HUES48 (cell line): ENCODE measurements around the gene PSMA7.

ENCODE experiments used
- H3K27ac ChIP-seq: one replicate; pipeline ENCODE4 v1.7.0; 2013; ENCODE audit warnings: low read depth, low read length, inconsistent platforms
- H3K27me3 ChIP-seq: 2 replicates; pipeline ENCODE4 v1.6.1; 2013; ENCODE audit warnings: mild to moderate bottlenecking, low read length; ENCODE audit not compliant: control insufficient read depth, insufficient read depth
- H3K36me3 ChIP-seq: 2 replicates; pipeline ENCODE4 v1.6.1; 2013; ENCODE audit warnings: low read length; ENCODE audit not compliant: control insufficient read depth, insufficient read depth
- H3K4me1 ChIP-seq: 2 replicates; pipeline ENCODE4 v1.6.1; 2013; ENCODE audit warnings: mild to moderate bottlenecking, low read length; ENCODE audit not compliant: control insufficient read depth, insufficient read depth
- H3K4me3 ChIP-seq: 2 replicates; pipeline ENCODE4 v1.5.1; 2013; ENCODE audit warnings: mild to moderate bottlenecking, low read depth, low read length
- H3K9ac ChIP-seq: 2 replicates; pipeline ENCODE4 v1.6.1; 2013; ENCODE audit warnings: mild to moderate bottlenecking, low read depth, low read length, moderate library complexity
- H3K9me3 ChIP-seq: 2 replicates; pipeline ENCODE4 v1.6.1; 2013; ENCODE audit warnings: low read length; ENCODE audit not compliant: control insufficient read depth, insufficient read depth

Gene PSMA7

DNA sequence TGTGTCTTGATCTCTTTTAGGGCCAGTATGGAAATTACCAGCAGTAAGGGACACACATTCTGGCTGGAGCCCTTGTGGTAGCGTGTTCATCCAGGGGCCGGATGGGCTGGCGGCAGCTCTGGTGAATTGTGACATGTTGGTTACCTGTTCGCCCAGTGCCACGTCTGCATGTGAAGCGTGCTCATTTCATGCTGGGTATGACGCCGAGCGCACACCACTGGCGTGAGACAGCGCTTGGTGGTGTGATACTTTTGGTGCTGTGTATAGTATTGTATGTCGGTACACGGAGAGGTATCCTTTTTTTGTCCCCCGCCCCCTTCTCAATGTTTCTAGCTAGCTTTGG is 35.9 kb upstream of the PSMA7 start:
- H3K27me3 ChIP-seq: no peaks in the 10 kb centered on the region
- H3K9me3 ChIP-seq: no peaks in the 10 kb centered on the region
- H3K27ac ChIP-seq: no peak overlapping the region
- peaks cover 52% of the 10 kb centered on the region for H3K36me3 ChIP-seq
- peaks cover 6% of the 10 kb centered on the region for H3K4me1 ChIP-seq
- H3K9ac ChIP-seq: no peak overlapping the region
- no peak overlapping the region for H3K4me3 ChIP-seq

DNA sequence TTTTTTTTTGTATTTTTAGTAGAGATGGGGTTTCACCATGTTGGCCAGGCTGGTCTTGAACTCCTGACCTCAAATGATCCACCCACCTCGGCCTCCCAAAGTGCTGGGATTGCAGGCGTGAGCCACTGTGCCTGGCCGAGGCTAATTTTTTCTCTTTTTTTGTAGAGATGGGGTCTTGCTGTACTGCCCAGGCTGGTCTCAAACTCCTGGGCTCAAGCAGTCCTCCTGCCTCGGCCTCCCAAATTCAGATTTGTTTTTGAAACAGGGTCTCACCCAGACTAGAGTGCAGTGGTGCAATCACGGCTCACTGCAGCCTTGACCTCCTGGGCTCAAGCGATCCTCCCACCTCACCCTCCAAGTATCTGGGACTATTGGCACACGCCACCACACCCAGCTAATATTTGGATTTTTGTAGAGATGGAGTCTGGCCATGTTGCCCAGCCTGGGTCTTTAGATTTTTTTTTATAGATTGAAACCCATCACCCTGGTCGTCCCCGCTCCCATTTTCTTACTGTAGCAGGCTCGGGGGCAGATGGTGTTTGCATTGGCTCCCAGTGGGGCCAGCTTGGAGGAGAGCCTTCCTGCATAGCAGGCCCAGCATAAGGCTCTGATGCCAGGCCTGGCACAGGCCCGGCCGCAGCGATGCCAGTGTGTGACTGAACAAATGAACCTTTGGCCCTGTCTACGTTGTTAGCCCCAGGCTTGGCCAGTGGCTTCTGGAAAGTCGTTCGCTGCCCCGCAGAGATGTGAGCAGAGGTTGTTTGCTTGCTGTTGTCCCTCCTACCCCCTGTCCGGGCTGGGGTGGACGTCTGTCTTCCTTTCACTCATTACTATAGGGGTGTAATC is 35.3 kb upstream of the PSMA7 start:
- Histone ChIP-seq H3K9ac (no peak overlapping the region), H3K27ac (no peak overlapping the region), H3K36me3 (peaks cover 54% of the 10 kb centered on the region), H3K9me3 (no peaks in the 10 kb centered on the region), H3K27me3 (no peaks in the 10 kb centered on the region), H3K4me1 (peaks cover 6% of the 10 kb centered on the region), H3K4me3 (no peak overlapping the region)

DNA sequence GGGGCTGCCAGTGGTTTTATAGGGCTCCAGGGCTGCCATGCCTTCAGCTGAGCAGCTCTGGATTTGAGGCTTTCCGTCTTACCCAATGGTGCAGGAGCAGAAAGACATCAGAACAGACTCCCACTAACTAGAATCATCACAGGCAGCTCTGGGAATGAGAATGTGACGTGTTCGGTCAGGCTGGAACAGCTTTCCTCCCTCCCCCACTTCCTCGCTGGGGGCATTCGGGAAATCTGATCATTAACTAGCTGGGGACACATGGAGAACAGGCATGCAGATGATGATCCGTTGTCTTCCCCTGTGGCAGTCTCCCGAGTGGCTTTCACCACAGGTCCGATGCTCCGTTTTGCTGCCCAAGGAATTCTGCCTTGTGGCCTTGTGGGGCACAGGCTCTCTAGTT is 34.1 kb upstream of the PSMA7 start:
- Histone ChIP-seq H3K4me3 (no peak overlapping the region), H3K27me3 (no peaks in the 10 kb centered on the region), H3K9me3 (no peaks in the 10 kb centered on the region), H3K27ac (no peak overlapping the region), H3K9ac (no peak overlapping the region), H3K36me3 (peaks cover 64% of the 10 kb centered on the region), H3K4me1 (peaks cover 6% of the 10 kb centered on the region)

DNA sequence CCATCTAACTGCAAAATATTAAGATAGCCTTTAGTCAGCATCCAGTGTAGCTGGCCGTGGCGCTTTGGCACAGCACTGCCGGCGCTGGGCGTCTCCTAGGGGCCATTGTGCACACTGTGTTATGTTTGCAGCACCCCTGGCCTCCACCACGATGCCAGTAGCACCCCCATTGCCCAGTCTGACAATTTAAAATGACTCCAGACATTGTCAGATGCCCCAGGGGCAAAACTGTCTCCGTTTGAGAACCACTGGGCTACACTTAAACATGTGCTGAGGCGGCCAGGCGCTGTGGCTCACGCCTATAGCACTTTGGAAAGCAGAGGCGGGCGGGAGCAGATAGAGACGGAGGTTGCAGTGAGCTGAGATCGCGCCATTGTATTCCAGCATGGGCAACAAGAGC is 33.7 kb upstream of the PSMA7 start:
- no peak overlapping the region for H3K27ac ChIP-seq
- H3K9ac ChIP-seq: no peak overlapping the region
- H3K4me1 ChIP-seq: peaks cover 3% of the 10 kb centered on the region
- no peak overlapping the region for H3K4me3 ChIP-seq
- peaks cover 67% of the 10 kb centered on the region for H3K36me3 ChIP-seq
- no peaks in the 10 kb centered on the region for H3K9me3 ChIP-seq
- no peaks in the 10 kb centered on the region for H3K27me3 ChIP-seq

DNA sequence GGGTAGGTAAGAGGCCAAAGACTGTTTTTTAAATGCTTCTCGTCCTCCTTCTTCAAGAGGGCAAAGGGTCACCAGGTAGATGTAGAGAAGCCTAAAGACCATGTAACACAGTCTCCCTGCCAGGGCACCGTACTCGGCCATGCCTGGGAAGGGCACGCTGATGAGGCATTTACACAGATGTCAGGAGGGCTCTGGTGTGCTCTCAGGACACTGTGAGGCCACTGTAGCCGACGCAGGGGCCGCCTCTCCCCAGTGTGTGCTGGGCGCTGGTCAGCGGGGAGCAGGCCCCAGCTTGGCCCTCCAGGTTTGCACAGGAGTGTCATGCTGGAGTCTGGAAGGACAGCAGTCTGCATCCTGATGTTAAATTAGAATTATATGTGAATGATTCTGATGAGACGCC is 32.5 kb upstream of the PSMA7 start:
- H3K27ac ChIP-seq: no peak overlapping the region
- H3K27me3 ChIP-seq: no peaks in the 10 kb centered on the region
- H3K4me1 ChIP-seq: no peaks in the 10 kb centered on the region
- H3K4me3 ChIP-seq: no peak overlapping the region
- H3K36me3 ChIP-seq: peaks cover 64% of the 10 kb centered on the region
- no peaks in the 10 kb centered on the region for H3K9me3 ChIP-seq
- no peak overlapping the region for H3K9ac ChIP-seq

DNA sequence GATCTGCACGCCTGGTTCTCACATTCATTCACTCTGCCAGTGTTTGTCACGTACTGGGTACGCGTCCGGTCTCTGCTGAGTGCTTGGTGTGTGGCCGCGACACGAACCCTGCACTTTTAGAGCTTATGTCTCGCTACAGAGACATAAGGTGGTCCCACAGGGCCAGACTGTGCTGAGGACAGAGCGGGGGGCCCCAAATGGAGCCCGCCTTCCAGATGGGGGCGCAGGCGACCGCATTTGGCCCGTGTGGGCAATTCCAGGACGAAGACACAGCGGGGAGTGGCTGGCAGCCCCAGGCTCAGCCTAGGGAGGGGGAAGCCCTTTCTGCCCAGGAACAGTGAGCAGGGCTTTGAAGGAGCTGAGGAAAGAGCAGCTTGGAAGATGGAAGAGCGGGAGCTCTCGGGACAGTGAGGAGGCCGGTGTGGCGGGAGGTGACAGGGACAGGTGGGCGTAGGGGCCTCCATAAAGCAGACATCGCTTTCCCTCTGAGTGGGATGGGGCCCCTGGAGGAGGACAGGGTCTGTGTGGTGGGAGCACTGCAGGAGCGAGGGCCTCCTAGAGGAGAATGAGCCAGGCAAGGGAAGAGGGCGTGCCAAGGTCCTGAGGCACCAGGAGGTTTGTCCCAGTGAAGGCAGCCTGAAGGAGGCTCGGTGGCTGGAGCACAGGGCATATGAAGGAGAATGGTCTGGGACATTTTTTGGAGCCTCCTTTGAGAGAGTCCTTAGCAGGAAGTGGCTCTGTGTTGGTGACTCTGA is 31.9 kb upstream of the PSMA7 start:
- peaks cover 61% of the 10 kb centered on the region for H3K36me3 ChIP-seq
- no peaks in the 10 kb centered on the region for H3K27me3 ChIP-seq
- H3K9me3 ChIP-seq: no peaks in the 10 kb centered on the region

DNA sequence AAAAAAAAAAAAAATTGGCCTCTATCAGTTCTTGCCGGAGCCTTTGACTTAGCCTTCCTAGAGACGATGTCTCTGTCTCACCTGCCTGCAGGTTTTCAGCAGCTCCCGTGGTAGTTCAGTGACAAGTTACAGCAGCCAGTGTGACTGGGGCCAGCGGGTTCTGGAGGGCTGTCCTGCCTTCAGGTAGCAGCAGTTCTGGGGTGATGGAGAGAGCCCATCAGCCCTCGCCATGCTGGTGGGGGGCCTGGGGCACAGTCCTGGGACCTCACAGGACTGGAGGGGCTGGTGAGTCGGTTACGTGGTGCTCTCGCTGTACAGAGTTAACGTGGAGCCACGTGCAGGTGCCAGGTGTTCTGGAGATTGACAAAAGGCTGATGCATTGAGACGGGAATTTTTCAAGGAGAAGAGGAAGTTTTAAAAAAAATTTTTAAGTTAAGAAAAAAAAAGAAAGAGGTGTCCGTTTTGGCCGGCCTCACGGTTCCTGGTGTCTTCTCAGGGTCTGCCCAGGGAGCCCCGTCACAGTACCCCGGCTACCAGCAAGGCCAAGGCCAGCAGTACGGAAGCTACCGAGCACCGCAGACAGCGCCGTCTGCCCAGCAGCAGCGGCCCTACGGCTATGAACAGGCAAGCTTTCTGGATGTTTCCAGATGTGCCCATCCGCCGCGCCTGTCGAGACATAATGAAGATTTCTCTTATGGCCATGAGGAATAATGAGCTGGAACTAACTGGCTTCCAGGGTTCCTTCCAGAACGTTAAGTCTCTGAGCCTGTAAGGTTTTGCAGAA is 31.0 kb upstream of the PSMA7 start:
- H3K4me1 ChIP-seq: no peaks in the 10 kb centered on the region
- H3K9me3 ChIP-seq: no peaks in the 10 kb centered on the region
- H3K27me3 ChIP-seq: no peaks in the 10 kb centered on the region
- H3K27ac ChIP-seq: no peak overlapping the region
- no peak overlapping the region for H3K9ac ChIP-seq
- no peak overlapping the region for H3K4me3 ChIP-seq
- H3K36me3 ChIP-seq: peaks cover 61% of the 10 kb centered on the region

More for the DNA sequence above, 31.9 kb upstream of the PSMA7 start:
- Histone ChIP-seq H3K4me3 (no peak overlapping the region), H3K9ac (no peak overlapping the region), H3K27ac (no peak overlapping the region), H3K4me1 (no peaks in the 10 kb centered on the region)

DNA sequence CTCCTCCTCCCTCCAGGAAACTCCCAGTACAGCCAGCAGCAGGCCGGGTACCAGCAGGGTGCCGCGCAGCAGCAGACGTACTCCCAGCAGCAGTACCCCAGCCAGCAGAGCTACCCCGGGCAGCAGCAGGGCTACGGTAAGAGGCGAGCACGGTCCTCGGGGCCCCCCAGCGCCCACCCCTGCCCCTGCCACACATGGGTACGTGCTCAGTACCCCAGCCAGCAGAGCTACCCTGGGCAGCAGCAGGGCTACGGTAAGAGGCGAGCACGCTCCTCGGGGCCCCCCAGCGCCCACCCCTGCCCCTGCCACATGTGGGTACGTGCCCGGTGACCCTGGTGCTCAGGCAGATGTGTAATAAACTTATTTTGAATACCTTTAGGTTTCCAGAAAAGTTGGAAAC is 29.5 kb upstream of the PSMA7 start:
- H3K9ac ChIP-seq: no peak overlapping the region
- H3K4me1 ChIP-seq: no peaks in the 10 kb centered on the region

DNA sequence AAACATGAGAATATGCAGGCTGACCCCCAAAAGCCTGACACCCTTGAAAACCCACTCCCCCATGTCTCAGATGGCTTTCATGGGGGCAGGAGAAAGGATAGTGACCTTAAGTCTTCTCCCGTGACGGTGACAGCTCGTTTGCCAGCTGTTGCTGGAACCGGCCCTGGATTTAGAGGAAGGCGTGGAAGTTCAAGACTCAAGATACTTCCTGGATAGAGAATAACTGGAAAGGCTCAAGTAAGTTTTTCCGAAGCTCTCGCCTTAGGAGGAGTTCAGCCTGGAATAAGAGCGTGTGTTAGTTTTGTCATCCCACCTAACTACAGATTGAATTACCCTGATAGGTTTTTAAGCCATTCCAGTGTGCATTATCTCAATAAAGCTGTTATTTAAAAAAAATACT is 28.1 kb upstream of the PSMA7 start:
- H3K9me3 ChIP-seq: no peaks in the 10 kb centered on the region
- H3K9ac ChIP-seq: no peak overlapping the region
- H3K4me3 ChIP-seq: no peak overlapping the region
- no peaks in the 10 kb centered on the region for H3K4me1 ChIP-seq
- no peaks in the 10 kb centered on the region for H3K27me3 ChIP-seq
- H3K36me3 ChIP-seq: peaks cover 64% of the 10 kb centered on the region
- H3K27ac ChIP-seq: no peak overlapping the region

More for the DNA sequence above, 29.5 kb upstream of the PSMA7 start:
- Histone ChIP-seq H3K36me3 (peaks cover 67% of the 10 kb centered on the region), H3K9me3 (no peaks in the 10 kb centered on the region), H3K27me3 (no peaks in the 10 kb centered on the region), H3K27ac (no peak overlapping the region), H3K4me3 (no peak overlapping the region)

DNA sequence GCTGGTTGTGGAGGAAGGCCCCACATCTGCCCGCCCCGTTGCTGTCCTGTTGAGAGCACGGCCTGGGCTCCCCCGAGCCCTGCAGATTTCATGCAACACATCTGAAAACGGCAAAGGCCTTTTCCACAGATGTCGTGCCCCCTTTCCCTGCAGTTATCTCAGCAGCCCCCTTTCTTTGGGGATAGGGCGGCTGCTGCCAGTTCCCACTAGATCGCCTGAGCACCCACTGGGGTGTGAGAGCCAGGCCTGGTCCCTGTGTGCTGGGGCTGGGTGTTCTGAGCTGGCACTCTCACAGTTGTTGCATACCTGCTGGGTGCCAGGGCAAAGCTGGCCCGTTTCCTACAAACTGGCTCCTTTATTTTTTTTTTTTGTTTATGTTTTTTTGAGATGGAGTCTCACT is 27.3 kb upstream of the PSMA7 start:
- Histone ChIP-seq H3K9me3 (no peaks in the 10 kb centered on the region), H3K4me3 (no peak overlapping the region), H3K27ac (no peak overlapping the region), H3K4me1 (no peaks in the 10 kb centered on the region), H3K9ac (no peak overlapping the region), H3K27me3 (no peaks in the 10 kb centered on the region), H3K36me3 (peaks cover 64% of the 10 kb centered on the region)
